Activated naive CD4-positive, alpha-beta T cell treated with Interleukin-2 at 50 U/mL for 16 hours (primary cell): ENCODE measurements around the gene GATAD2B.

ENCODE experiments used
- DNase-seq: peaks from one replicate; pipeline ENCODE4 v3.0.0-alpha.2; 2020

GATAD2B gene

GRCh38 chr1:153831026-153831425 is 91.7 kb downstream of the GATAD2B start:
- no peak for DNase-seq

- no peak for DNase-seq
Observed at GRCh38 chr1:153827168-153827964, 95.4 kb downstream of the GATAD2B start.

GRCh38 chr1:153818876-153819275 is 103.9 kb downstream of the GATAD2B start:
- no peak for DNase-seq

- DNase-seq, result no peak
Observed at GRCh38 chr1:153816283-153816889, 106.4 kb downstream of the GATAD2B start.

- DNase-seq, result no peak
Observed at GRCh38 chr1:153805886-153806719, 116.7 kb downstream of the GATAD2B start.

- DNase-seq, result peak; percentile 70
Observed at GRCh38 chr1:153805042-153805745, 117.6 kb downstream of the GATAD2B start.

GRCh38 chr1:153804112-153804511 is 118.7 kb downstream of the GATAD2B start:
- no peak for DNase-seq

GRCh38 chr1:153803470-153804056 is 119.2 kb downstream of the GATAD2B start:
- no peak for DNase-seq

GRCh38 chr1:153801786-153802697 is 120.7 kb downstream of the GATAD2B start:
- no peak for DNase-seq

- no peak for DNase-seq
Observed at GRCh38 chr1:153801028-153801625, 121.6 kb downstream of the GATAD2B start.

- no peak for DNase-seq
Observed at GRCh38 chr1:153800516-153800915, 122.3 kb downstream of the GATAD2B start.

- DNase-seq, result no peak
Observed at GRCh38 chr1:153799566-153800465, 123.0 kb downstream of the GATAD2B start.

GRCh38 chr1:153799016-153799415 is 123.8 kb downstream of the GATAD2B start:
- no peak for DNase-seq

GRCh38 chr1:153798468-153798780 is 124.3 kb downstream of the GATAD2B start:
- DNase-seq, result no peak

GRCh38 chr1:153796786-153797659 is 125.7 kb downstream of the GATAD2B start:
- DNase-seq, result peak; percentile 81

- no peak for DNase-seq
Observed at GRCh38 chr1:153795934-153796785, 126.6 kb downstream of the GATAD2B start.

- DNase-seq, result no peak
Observed at GRCh38 chr1:153795330-153795837, 127.4 kb downstream of the GATAD2B start.
